Activated CD4-positive, alpha-beta T cell treated with anti-CD3 and anti-CD28 coated beads, Interleukin-10, Interleukin-2, amounts not matched to agents 100 ng/mL and 50 ng/mL, durations not matched to agents 16 hours and 8 hours (primary cell): ENCODE measurements around the gene CALR.
"Not testable (repeated sequence)": the region's sequence is repeated elsewhere in the genome, so short reads cannot be mapped to it uniquely, and the experiment has no call there.

Source experiments
- DNase-seq: peaks from one replicate; pipeline ENCODE4 v3.0.0-alpha.2; 2020

CALR gene

DNA sequence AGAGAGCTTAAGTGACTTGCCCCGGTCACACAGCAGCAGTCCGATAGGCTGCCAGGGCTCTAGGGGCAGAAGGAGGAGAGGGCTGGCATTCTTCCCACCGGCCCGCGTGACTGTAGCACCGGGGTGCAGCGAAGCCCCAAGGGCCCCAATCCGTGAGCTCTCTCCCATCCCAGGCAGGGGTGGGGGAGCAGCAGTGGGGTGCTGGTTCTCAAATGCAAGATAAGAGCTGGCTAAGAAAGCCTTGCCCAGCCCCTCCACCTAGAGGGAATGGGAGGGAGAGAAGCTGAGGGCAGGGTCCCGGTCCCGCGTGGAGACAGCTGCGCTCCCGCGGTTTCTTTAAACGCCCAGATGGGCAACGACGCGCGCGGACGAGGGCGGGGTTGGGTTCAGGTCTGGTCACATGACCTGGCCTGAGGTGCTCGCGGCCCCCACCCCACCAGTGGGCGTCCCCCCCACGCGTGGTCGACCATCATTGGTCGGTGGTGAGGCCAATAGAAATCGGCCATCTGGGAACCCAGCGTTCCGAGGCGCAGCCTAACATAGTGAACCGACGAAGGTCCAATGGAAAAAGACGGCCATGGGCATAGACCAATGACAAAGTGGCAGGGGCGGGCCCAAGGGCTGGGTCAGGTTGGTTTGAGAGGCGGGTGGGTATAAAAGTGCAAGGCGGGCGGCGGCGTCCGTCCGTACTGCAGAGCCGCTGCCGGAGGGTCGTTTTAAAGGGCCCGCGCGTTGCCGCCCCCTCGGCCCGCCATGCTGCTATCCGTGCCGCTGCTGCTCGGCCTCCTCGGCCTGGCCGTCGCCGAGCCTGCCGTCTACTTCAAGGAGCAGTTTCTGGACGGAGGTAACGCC lies at the start of gene CALR:
TSS of gene CALR (plus strand) at position 683 of the 852 bp plus-strand sequence. CDS start at position 754, 71 bp downstream.
- peak; percentile 99 for DNase-seq

GRCh38 chr19:12890299-12890786 lies 48.1 kb upstream of the CALR start:
- DNase-seq: not testable (repeated sequence)

GRCh38 chr19:12890787-12891552 lies 47.4 kb upstream of the CALR start, which contains the start of gene GCDH:
Gene GCDH, plus strand, starts transcription at chr19:12891160. Its CDS starts 145 bp downstream, at chr19:12891305.
- DNase-seq: peak; percentile 99

DNA sequence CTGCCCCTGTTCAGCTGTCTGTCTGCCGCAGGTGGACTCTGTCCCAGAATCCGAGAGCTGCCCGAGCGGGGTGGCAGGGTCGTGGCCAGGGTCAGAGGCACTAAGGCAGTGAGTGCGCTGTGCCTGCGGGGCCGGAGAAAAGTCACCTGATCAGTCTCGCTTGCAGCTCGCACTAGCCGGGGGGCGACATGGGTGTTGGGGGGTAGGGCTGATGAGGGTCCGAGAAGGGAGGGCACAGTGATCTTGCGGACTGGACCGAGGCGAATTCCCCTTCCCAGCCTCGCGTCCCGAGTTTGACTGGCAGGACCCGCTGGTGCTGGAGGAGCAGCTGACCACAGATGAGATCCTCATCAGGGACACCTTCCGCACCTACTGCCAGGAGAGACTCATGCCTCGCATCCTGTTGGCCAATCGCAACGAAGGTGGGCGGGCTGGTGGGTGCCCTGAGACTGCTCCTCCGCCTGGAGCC lies 46.8 kb upstream of the CALR start:
- no peak for DNase-seq

DNA sequence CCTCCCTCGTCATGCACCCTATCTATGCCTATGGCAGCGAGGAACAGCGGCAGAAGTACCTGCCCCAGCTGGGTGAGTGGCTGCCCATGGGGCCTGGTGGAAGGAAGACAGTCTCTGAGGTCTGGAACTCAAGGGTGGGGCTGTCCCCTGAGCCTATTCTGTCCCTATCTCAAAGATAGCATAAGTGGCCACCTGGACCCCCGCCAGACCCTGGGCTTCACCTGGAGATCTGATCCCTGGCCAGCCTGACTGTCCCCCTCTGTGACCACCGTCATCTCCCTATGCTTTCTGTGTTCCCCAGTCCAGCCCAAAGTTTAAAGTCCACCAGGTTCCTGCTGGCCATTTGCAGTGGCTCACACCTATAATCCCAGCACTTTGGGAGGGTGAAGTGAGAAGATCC lies 44.8 kb upstream of the CALR start:
- no peak for DNase-seq

GRCh38 chr19:12896460-12896859 lies 41.9 kb upstream of the CALR start:
- no peak for DNase-seq

DNA sequence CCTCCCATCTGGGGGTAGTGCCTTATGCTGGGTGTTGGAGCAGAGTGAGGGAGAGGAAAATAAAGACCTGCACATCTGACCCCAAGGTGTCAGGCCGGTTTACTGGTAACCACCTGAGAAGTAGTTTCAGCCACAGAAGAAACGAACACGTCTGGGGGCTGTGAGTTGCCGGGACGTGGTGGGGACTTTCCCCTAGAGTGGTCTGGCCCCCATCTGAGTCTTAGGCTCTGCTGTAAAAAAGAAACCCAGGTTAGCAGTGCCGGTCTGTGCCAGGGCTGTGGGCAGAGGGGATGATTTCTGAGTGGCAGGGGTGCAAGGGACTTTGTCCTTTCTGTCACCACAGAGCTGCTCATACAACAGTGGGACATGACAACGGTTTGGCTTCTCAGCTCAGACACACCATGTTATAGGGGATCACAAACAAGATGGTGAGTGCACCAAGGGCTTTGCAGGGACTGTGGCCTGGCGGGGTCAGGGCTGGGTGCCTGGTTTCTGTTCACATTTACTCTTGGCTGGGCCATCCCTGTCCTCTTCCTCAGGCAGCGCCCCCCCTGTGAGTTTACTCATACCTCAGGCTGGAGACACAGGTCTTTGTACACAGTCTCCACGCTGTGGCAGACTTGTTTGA lies 38.4 kb upstream of the CALR start:
- peak; percentile 75 for DNase-seq

DNA sequence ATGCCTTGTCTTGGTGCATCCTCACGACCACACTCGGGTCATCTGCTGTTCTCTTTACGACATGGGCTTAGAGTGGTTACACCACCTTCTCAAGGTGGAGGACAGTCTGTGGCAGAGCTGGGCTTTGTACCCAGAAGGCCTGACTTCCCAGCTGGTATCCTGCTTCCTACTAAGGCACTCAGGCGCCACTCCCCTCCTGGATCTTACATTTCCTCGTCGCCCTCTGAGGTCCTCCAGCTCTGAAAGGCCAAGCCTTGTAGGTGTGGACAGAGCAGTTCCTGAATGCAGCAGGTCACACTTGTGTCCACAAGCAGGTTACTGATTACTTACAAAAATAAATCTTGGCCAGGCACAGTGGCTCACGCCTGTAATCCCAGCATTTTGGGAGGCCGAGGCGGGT lies 31.2 kb upstream of the CALR start:
- no peak for DNase-seq

DNA sequence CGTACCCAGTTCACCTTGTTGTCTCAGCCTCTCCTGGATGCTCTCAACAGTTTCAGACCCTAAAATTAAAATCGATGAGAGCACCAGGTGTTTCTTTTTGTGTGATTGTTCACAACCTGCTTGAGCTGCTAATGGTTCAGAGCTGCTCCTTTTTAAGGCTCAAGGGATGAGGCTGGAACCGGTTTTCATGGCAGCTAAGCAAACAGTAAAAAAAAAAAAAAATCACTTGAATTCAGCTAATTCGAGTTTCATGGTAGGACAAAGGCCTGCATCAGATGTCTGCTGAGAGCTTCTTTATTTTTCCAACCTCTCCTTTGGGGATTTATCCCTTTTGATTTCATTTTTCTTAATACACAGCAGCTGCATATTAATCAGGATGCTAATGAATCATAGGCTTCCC lies 25.8 kb upstream of the CALR start:
- DNase-seq: no peak

DNA sequence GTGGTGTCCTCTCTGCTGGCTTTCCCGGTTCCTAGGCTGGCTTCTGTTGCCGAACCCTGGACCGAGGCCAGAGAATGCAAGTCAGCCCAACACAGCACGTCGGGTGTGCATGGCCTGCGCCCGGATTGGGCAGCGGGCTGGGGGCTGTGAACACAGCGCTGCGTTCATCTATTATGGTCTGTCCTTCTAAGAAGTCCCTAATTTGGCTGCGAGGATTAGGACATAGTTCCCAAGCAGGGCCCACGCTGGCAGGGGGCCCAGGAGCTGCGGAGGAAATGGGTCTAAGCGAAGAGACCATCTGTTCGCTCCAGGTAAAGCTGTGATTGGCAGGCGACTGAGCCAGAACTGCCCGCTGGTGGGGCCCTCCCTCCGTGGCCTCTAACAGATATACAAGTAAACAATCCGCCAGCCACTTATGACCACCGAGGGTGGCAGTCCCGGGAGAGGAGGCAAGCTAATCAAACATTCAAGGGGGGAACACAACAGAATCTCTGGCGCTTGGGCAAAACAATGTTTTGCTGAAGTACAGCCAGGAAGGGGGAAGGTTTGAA lies 25.3 kb upstream of the CALR start:
- DNase-seq: no peak

GRCh38 chr19:12913851-12914690 lies 24.3 kb upstream of the CALR start:
- peak; percentile 62 for DNase-seq

- not testable (repeated sequence) for DNase-seq
Measured at GRCh38 chr19:12915860-12916259, 22.5 kb upstream of the CALR start.

- no peak for DNase-seq
Measured at GRCh38 chr19:12918253-12918652, 20.2 kb upstream of the CALR start.

- DNase-seq: no peak
Measured at GRCh38 chr19:12921047-12921446, 17.4 kb upstream of the CALR start.

- DNase-seq: no peak
Measured at GRCh38 chr19:12922959-12923358, 15.4 kb upstream of the CALR start.

GRCh38 chr19:12924621-12925310 lies 13.6 kb upstream of the CALR start:
- DNase-seq: no peak

GRCh38 chr19:12930002-12930645 lies 8.3 kb upstream of the CALR start:
- DNase-seq: no peak

DNA sequence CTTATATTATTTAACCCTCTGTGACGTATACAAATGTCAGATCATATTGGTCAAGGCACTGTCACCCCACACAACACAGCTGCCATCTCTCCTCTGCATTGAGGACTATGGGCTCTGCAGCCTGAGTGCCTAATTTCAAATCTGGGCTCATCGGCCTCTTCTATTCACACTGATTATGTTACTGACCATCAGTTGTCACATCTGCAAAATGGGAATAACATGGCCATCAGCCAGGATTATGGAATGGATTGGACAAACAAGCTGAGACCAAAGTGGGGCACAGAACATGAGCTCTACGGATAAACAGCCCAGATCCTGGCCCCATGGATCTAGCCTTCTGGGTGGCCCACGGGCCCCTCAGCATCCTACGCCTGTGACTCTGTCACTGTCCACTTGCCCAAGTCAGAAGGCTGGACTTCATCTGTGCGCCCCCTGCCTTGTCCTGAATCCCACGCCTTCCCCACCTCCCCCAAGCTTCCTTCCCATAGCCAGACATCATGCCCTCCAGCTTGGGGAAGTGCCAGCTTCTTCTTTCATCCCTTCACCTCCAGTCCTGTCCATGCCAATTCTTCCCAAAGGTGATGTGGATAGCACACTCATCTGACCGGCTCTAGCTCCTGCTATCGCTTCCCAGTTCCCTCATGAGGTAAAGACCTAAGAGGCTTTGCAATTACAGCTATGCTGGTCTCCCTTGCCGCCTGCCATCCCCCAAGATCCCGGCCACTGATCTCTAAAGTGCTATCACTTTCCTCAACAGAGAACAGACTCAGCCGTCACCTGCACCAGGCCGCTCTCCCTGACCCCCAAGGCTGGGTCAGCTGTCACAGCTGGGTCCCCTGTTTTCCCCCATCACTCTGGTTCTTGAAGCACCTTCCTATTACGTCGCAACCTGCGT lies 5.8 kb upstream of the CALR start:
- no peak for DNase-seq

- DNase-seq: peak; percentile 95
Measured at GRCh38 chr19:12933287-12934072, 4.9 kb upstream of the CALR start, which contains the start of gene FARSA. Gene FARSA, minus strand, starts transcription at chr19:12933711. Its CDS starts 15 bp downstream, at chr19:12933696.
